K562 (cell line): ENCODE measurements around the gene CHCT1. TPM values are rescaled to one million over a fixed set of nuclear protein-coding genes. Genes with fewer than 3 reads are reported as not detected.

Experiments
- BRD4 ChIP-seq: fragments of 200-600 bp; sonication (generic); IDR thresholded peaks from 2 replicates; pipeline ENCODE4 v1.6.1; 2017; ENCODE audit warnings: inconsistent platforms
- ETS2 ChIP-seq: IDR thresholded peaks from 2 replicates; pipeline ENCODE4 v1.6.1; 2016; ENCODE audit warnings: borderline replicate concordance, missing genetic modification characterization, mild to moderate bottlenecking, moderate library complexity, missing compliant biosample characterization; ENCODE audit not compliant: poor library complexity, severe bottlenecking
- FOXJ2 ChIP-seq: fragments of 200-800 bp; sonication (Bioruptor generic); IDR thresholded peaks from 2 replicates; pipeline ENCODE4 v1.6.1; 2016; ENCODE audit warnings: missing genetic modification characterization, missing compliant biosample characterization
- HSF4 ChIP-seq: fragments of 250-450 bp; sonication (Bioruptor Pico); IDR thresholded peaks from 2 replicates; pipeline ENCODE4 v2.1.2; 2022; ENCODE audit warnings: mild to moderate bottlenecking, moderate library complexity, borderline replicate concordance
- MEIS2 ChIP-seq: fragments of 450-650 bp; IDR thresholded peaks from 2 replicates; pipeline ENCODE4 v1.6.1; 2014; ENCODE audit warnings: mild to moderate bottlenecking; ENCODE audit not compliant: partially characterized antibody
- NELFE ChIP-seq: IDR thresholded peaks from 2 replicates; pipeline ENCODE4 v1.6.1; 2011; ENCODE audit warnings: mild to moderate bottlenecking; ENCODE audit not compliant: insufficient read depth, insufficient read length
- NONO ChIP-seq, 2 experiments: fragments of 200-400 bp in 1 of 2; fragments of 450-650 bp in 1 of 2; formaldehyde crosslinking in 1 of 2; IDR thresholded peaks; 2 replicates each; pipeline ENCODE4 v1.6.1; 2017; ENCODE audit warnings: low read depth in 2 of 2, mild to moderate bottlenecking in 2 of 2, moderate library complexity in 2 of 2, low read length in 1 of 2
- PCBP1 ChIP-seq: fragments of 200-400 bp; formaldehyde crosslinking; IDR thresholded peaks from 2 replicates; pipeline ENCODE4 v1.6.1; 2018; ENCODE audit warnings: mild to moderate bottlenecking, low read depth, low read length; ENCODE audit not compliant: poor library complexity, severe bottlenecking
- POLR3A ChIP-seq: IDR thresholded peaks from 2 replicates; pipeline ENCODE4 v1.6.1; 2011; ENCODE audit warnings: borderline replicate concordance, mild to moderate bottlenecking, moderate library complexity; ENCODE audit not compliant: insufficient read length, insufficient read depth; ENCODE audit errors: extremely low read depth
- RAD21 ChIP-seq, 2 experiments: fragments of 250-450 bp in 1 of 2; fragments of 450-650 bp in 1 of 2; sonication (Bioruptor Pico) in 1 of 2; formaldehyde crosslinking in 1 of 2; IDR thresholded peaks in 1 of 2; conservative IDR thresholded peaks in 1 of 2; 2 replicates each; pipeline versions ENCODE4 v1.4.0 to v1.8.0; 2020 to 2022; ENCODE audit warnings: mild to moderate bottlenecking in 2 of 2, moderate library complexity in 1 of 2
- SAP30 ChIP-seq: fragments of 200-600 bp; sonication (generic); IDR thresholded peaks from 2 replicates; pipeline ENCODE4 v1.6.1; 2012; ENCODE audit warnings: borderline replicate concordance, low read depth, mild to moderate bottlenecking, moderate library complexity, low read length, control low read depth, inconsistent platforms; ENCODE audit not compliant: insufficient read depth, poor library complexity, severe bottlenecking
- SMAD4 ChIP-seq: fragments of 250-450 bp; sonication (Bioruptor Pico); conservative IDR thresholded peaks from 2 replicates; pipeline ENCODE4 v1.8.0; 2021; ENCODE audit warnings: inconsistent platforms, mild to moderate bottlenecking, moderate library complexity
- SRF ChIP-seq, 2 experiments: fragments of 250-450, 450-650 bp in 1 of 2; sonication (Bioruptor Pico) in 1 of 2; sonication (generic) in 1 of 2; formaldehyde crosslinking; IDR thresholded peaks; 2 replicates each; pipeline versions ENCODE4 v1.5.0 to v1.5.1; 2020 to 2022; ENCODE audit warnings: mild to moderate bottlenecking in 1 of 2, missing genetic modification reagents in 1 of 2
- TCFL5 ChIP-seq: fragments of 250-450 bp; sonication (Bioruptor Pico); conservative IDR thresholded peaks from 2 replicates; pipeline ENCODE4 v1.6.1; 2021; ENCODE audit warnings: mild to moderate bottlenecking, moderate library complexity, matching md5 sums
- ZNF121 ChIP-seq: sonication (generic); formaldehyde crosslinking; conservative IDR thresholded peaks from 2 replicates; pipeline ENCODE4 v1.8.0; 2022; ENCODE audit warnings: missing genetic modification reagents
- ZNF253 ChIP-seq: fragments of 250-450 bp; sonication (Bioruptor Pico); conservative IDR thresholded peaks from 2 replicates; pipeline ENCODE4 v1.6.1; 2021; ENCODE audit warnings: mild to moderate bottlenecking
- ZNF707 ChIP-seq: fragments of 250-450 bp; sonication (Bioruptor Pico); conservative IDR thresholded peaks from 2 replicates; pipeline ENCODE4 v1.8.0; 2022; ENCODE audit warnings: inconsistent platforms, mild to moderate bottlenecking, moderate library complexity
- ZZZ3 ChIP-seq: fragments of 450-650 bp; IDR thresholded peaks from 2 replicates; pipeline ENCODE4 v1.6.1; 2016; ENCODE audit warnings: antibody characterized with exemption, mild to moderate bottlenecking, moderate library complexity
- polyA plus RNA-seq, 8 experiments: library from polyadenylated mRNA; depleted of rRNA in 4 of 8; stranded (reverse) in 5 of 8; unstranded in 3 of 8; fragments of >200 nt; fragmentation: Nextera tagmentation in 2 of 8; fragmentation: Illumina TruSeq in 1 of 8; extraction: Ambion mirVana in 2 of 8; extraction: Trizol in 1 of 8; gene quantifications; 2 replicates each; pipeline versions ENCODE4 v1.2.1 to v1.2.3, GENCODE V29; 2011 to 2014; ENCODE audit warnings: inconsistent platforms in 1 of 8, missing spikeins in 1 of 8
- total RNA-seq, 7 experiments: library from RNA; depleted of rRNA in 6 of 7; stranded (reverse); fragments of >200 nt in 6 of 7; fragmentation: Illumina TruSeq in 2 of 7; extraction: Trizol in 2 of 7; gene quantifications; 2 replicates each; pipeline versions ENCODE4 v1.2.1 to v1.2.3, GENCODE V29; 2011 to 2021; ENCODE audit warnings: low replicate concordance in 1 of 7
- TF ChIP-seq, protein P1 (sequence below): fragments of 450-650 bp; IDR thresholded peaks from 2 replicates; pipeline ENCODE4 v1.6.1; 2017; ENCODE audit warnings: antibody characterized with exemption
- TF ChIP-seq, protein P2 (sequence below): fragments of 200-800 bp; sonication (Bioruptor generic); IDR thresholded peaks from 2 replicates; pipeline ENCODE4 v1.6.1; 2017; ENCODE audit warnings: missing genetic modification characterization, missing compliant biosample characterization
- TF ChIP-seq, protein P3 (sequence below): fragments of 450-650 bp; IDR thresholded peaks from 2 replicates; pipeline ENCODE4 v1.6.1; 2018; ENCODE audit not compliant: partially characterized antibody

The CHCT1 gene
- total and polyA plus RNA-seq, 9 of the 15 experiments (the other 6 are each of a cell fraction or from before 2014, with no cell fraction given) = not detected

DNA sequence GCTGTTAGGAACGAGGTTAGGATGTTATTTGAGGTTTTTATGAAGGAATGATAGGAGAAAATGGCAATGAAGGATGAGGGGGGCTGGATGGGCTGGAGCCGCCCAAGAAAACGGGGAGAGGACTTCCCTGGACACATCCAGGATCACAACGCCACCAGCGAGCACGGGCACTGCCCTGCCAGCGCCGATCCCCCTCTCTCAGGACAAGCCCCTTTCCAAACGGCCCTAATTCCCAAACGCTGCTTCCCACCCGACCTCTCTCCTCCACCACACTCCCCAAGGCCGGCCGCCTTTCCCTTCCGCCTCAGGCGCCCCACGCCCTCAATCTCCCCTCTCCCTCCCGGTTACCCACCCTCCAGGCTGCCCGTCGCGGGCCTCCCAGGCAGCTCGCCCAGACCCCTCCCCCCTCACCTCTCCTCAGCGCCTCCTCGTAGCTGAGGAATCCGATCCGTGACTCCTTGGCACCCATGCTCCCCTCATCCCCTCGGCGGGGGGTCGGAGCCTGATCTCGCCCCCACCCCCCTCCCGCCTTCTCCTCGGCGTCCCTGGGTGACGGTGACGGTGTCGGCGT lies 30.7 kb upstream of the CHCT1 start (continued):
- TF ChIP-seq, protein P1, sequence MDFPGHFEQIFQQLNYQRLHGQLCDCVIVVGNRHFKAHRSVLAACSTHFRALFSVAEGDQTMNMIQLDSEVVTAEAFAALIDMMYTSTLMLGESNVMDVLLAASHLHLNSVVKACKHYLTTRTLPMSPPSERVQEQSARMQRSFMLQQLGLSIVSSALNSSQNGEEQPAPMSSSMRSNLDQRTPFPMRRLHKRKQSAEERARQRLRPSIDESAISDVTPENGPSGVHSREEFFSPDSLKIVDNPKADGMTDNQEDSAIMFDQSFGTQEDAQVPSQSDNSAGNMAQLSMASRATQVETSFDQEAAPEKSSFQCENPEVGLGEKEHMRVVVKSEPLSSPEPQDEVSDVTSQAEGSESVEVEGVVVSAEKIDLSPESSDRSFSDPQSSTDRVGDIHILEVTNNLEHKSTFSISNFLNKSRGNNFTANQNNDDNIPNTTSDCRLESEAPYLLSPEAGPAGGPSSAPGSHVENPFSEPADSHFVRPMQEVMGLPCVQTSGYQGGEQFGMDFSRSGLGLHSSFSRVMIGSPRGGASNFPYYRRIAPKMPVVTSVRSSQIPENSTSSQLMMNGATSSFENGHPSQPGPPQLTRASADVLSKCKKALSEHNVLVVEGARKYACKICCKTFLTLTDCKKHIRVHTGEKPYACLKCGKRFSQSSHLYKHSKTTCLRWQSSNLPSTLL = no peak
- TF ChIP-seq ZNF707 = no peak
- TF ChIP-seq RAD21 (CRISPR knock-in tag; conservative IDR thresholded peaks at IDR 0.05 in 1 of 2, IDR thresholded peaks at IDR 0.05 in 1 of 2) = no peak
- TF ChIP-seq HSF4 = no peak
- TF ChIP-seq ZNF121 = no peak
- TF ChIP-seq PCBP1 = no peak
- no peak for TF ChIP-seq NELFE
- TF ChIP-seq MEIS2 = no peak
- peak; percentile 14 for TF ChIP-seq SAP30
- no peak for TF ChIP-seq ZZZ3
- TF ChIP-seq POLR3A = no peak
- TF ChIP-seq ETS2 (tag) = no peak
- no peak for TF ChIP-seq FOXJ2 (tag)
- no peak for TF ChIP-seq ZNF253 (CRISPR knock-in tag)
- TF ChIP-seq NONO (IDR thresholded peaks at IDR 0.05; ENCODE audit: low read depth in 2 of 2, low read length in 1 of 2) = no peak
- no peak for TF ChIP-seq SRF (CRISPR knock-in tag; IDR thresholded peaks at IDR 0.05)
- TF ChIP-seq, protein P2, sequence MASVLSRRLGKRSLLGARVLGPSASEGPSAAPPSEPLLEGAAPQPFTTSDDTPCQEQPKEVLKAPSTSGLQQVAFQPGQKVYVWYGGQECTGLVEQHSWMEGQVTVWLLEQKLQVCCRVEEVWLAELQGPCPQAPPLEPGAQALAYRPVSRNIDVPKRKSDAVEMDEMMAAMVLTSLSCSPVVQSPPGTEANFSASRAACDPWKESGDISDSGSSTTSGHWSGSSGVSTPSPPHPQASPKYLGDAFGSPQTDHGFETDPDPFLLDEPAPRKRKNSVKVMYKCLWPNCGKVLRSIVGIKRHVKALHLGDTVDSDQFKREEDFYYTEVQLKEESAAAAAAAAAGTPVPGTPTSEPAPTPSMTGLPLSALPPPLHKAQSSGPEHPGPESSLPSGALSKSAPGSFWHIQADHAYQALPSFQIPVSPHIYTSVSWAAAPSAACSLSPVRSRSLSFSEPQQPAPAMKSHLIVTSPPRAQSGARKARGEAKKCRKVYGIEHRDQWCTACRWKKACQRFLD (CRISPR knock-in tag) = no peak
- TF ChIP-seq SMAD4 (CRISPR knock-in tag) = no peak
- TF ChIP-seq, protein P3, sequence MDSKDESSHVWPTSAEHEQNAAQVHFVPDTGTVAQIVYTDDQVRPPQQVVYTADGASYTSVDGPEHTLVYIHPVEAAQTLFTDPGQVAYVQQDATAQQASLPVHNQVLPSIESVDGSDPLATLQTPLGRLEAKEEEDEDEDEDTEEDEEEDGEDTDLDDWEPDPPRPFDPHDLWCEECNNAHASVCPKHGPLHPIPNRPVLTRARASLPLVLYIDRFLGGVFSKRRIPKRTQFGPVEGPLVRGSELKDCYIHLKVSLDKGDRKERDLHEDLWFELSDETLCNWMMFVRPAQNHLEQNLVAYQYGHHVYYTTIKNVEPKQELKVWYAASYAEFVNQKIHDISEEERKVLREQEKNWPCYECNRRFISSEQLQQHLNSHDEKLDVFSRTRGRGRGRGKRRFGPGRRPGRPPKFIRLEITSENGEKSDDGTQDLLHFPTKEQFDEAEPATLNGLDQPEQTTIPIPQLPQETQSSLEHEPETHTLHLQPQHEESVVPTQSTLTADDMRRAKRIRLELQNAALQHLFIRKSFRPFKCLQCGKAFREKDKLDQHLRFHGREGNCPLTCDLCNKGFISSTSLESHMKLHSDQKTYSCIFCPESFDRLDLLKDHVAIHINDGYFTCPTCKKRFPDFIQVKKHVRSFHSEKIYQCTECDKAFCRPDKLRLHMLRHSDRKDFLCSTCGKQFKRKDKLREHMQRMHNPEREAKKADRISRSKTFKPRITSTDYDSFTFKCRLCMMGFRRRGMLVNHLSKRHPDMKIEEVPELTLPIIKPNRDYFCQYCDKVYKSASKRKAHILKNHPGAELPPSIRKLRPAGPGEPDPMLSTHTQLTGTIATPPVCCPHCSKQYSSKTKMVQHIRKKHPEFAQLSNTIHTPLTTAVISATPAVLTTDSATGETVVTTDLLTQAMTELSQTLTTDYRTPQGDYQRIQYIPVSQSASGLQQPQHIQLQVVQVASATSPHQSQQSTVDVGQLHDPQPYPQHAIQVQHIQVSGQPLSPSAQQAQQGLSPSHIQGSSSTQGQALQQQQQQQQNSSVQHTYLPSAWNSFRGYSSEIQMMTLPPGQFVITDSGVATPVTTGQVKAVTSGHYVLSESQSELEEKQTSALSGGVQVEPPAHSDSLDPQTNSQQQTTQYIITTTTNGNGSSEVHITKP = no peak
- TF ChIP-seq BRD4 = peak; percentile 85
- TF ChIP-seq TCFL5 (CRISPR knock-in tag) = no peak
